MM.1S (cell line): ENCODE measurements around the gene ACSF3.

Experiments used
- DNase-seq: peaks from one replicate; pipeline ENCODE4 v3.0.0-alpha.2; 2015
- H2AFZ ChIP-seq: fragments of 300-600 bp; sonication (generic); 2 replicates; pipeline ENCODE4 v1.6.0; 2016; ENCODE audit warnings: antibody characterized with exemption, low read length
- H3F3A ChIP-seq: fragments of 300-600 bp; sonication (generic); 2 replicates; pipeline ENCODE4 v1.6.1; 2016; ENCODE audit warnings: mild to moderate bottlenecking, antibody characterized with exemption, low read length, moderate library complexity, mixed read lengths; ENCODE audit not compliant: insufficient read depth
- H3K27ac ChIP-seq: fragments of 300-600 bp; sonication (generic); 2 replicates; pipeline ENCODE4 v1.5.1; 2016; ENCODE audit warnings: mild to moderate bottlenecking, low read length
- H3K27me3 ChIP-seq: fragments of 300-600 bp; sonication (generic); replicated peaks from 2 replicates; pipeline ENCODE4 v1.6.0; 2016; ENCODE audit warnings: low read length; ENCODE audit not compliant: insufficient read depth
- H3K36me3 ChIP-seq: fragments of 300-600 bp; sonication (generic); replicated peaks from 2 replicates; pipeline ENCODE4 v1.6.1; 2016; ENCODE audit warnings: mild to moderate bottlenecking, low read length, mixed read lengths; ENCODE audit not compliant: insufficient read depth
- H3K4me1 ChIP-seq: fragments of 300-600 bp; sonication (generic); 2 replicates; pipeline ENCODE4 v1.6.1; 2016; ENCODE audit warnings: low read length, mixed read lengths
- H3K4me2 ChIP-seq: fragments of 300-600 bp; sonication (generic); 2 replicates; pipeline ENCODE4 v1.6.0; 2016; ENCODE audit warnings: low read depth, low read length
- H3K4me3 ChIP-seq: fragments of 300-600 bp; sonication (generic); 2 replicates; pipeline ENCODE4 v1.5.1; 2016; ENCODE audit warnings: low read length, mixed read lengths
- H3K79me2 ChIP-seq: fragments of 300-600 bp; sonication (generic); 2 replicates; pipeline ENCODE4 v1.6.1; 2016; ENCODE audit warnings: mixed run types, low read length, mixed read lengths
- H3K9ac ChIP-seq: fragments of 300-600 bp; sonication (generic); 2 replicates; pipeline ENCODE4 v1.6.1; 2016; ENCODE audit warnings: low read length, mixed read lengths
- H3K9me2 ChIP-seq: fragments of 300-600 bp; sonication (generic); replicated peaks from 2 replicates; pipeline ENCODE4 v1.6.1; 2016; ENCODE audit warnings: mild to moderate bottlenecking, low read length, mixed read lengths; ENCODE audit not compliant: insufficient read depth
- H3K9me3 ChIP-seq: fragments of 300-600 bp; sonication (generic); replicated peaks from 2 replicates; pipeline ENCODE4 v1.6.1; 2016; ENCODE audit warnings: mild to moderate bottlenecking, low read length, mixed read lengths; ENCODE audit not compliant: insufficient read depth
- H4K20me1 ChIP-seq: fragments of 300-600 bp; sonication (generic); 2 replicates; pipeline ENCODE4 v1.6.1; 2016; ENCODE audit warnings: mild to moderate bottlenecking, low read length, moderate library complexity, mixed read lengths; ENCODE audit not compliant: insufficient read depth
- CTCF ChIP-seq: fragments of 300-600 bp; sonication (generic); IDR thresholded peaks from 2 replicates; pipeline ENCODE4 v1.5.1; 2016; ENCODE audit warnings: antibody characterized with exemption, low read length, mixed read lengths
- EZH2 ChIP-seq: fragments of 300-600 bp; sonication (generic); optimal IDR thresholded peaks from 2 replicates; pipeline ENCODE3; 2017; ENCODE audit warnings: low read depth, mild to moderate bottlenecking, antibody characterized with exemption, low read length, mixed read lengths
- EZH2phosphoT487 ChIP-seq: fragments of 300-600 bp; sonication (generic); IDR thresholded peaks from 2 replicates; pipeline ENCODE4 v1.6.1; 2018; ENCODE audit warnings: antibody characterized with exemption, low read length

Gene ACSF3

GRCh38 chr16:89200124-89200849 is 106.6 kb downstream of the ACSF3 start, which contains the start of gene SLC22A31:
TSS of gene SLC22A31 (minus strand) at chr16:89200537. CDS start at chr16:89200501, 36 bp downstream.
- Histone ChIP-seq H3K4me3 (no peak within 1 kb of the TSS), H3K4me2 (no peak within 1 kb of the TSS)

GRCh38 chr16:89200850-89201411 is 107.3 kb downstream of the ACSF3 start:
- DNase-seq = no peak
- Histone ChIP-seq H3K9me2 (no peaks in the 10 kb centered on the region), H2AFZ (no peak overlapping the region), H3F3A (no peaks in the 10 kb centered on the region), H3K9me3 (no peaks in the 10 kb centered on the region), H3K79me2 (no peaks in the 10 kb centered on the region), H3K36me3 (no peaks in the 10 kb centered on the region), H3K9ac (no peak overlapping the region), H4K20me1 (no peaks in the 10 kb centered on the region), H3K4me1 (no peaks in the 10 kb centered on the region), H3K4me3 (no peak overlapping the region), H3K27me3 (no peaks in the 10 kb centered on the region), H3K27ac (no peak overlapping the region), H3K4me2 (no peak overlapping the region)
- TF ChIP-seq CTCF = no peak
- TF ChIP-seq EZH2 = no peak
- TF ChIP-seq EZH2phosphoT487 = no peak

More at GRCh38 chr16:89200124-89200849, 106.6 kb downstream of the ACSF3 start, which contains the start of gene SLC22A31:
- Histone ChIP-seq H4K20me1 (no peaks in the 10 kb centered on the region), H3K9me2 (no peaks in the 10 kb centered on the region), H3K9ac (no peak within 1 kb of the TSS), H3K36me3 (no peaks in the 10 kb centered on the region), H3K9me3 (no peaks in the 10 kb centered on the region), H3K4me1 (no peaks in the 10 kb centered on the region), H3F3A (no peaks in the 10 kb centered on the region), H2AFZ (no peak within 1 kb of the TSS), H3K27ac (no peak within 1 kb of the TSS), H3K79me2 (no peaks in the 10 kb centered on the region), H3K27me3 (no peaks in the 10 kb centered on the region)
- no peak for TF ChIP-seq EZH2
- no peak for TF ChIP-seq EZH2phosphoT487
- TF ChIP-seq CTCF = no peak
- DNase-seq = no peak

GRCh38 chr16:89201439-89202377 is 108.1 kb downstream of the ACSF3 start:
- DNase-seq = no peak
- Histone ChIP-seq H4K20me1 (no peaks in the 10 kb centered on the region), H3K36me3 (no peaks in the 10 kb centered on the region), H3K9ac (no peak overlapping the region), H3K27ac (no peak overlapping the region), H3K27me3 (no peaks in the 10 kb centered on the region), H3K79me2 (no peaks in the 10 kb centered on the region), H3K4me2 (no peak overlapping the region), H3K4me1 (no peaks in the 10 kb centered on the region), H2AFZ (no peak overlapping the region), H3K9me3 (no peaks in the 10 kb centered on the region), H3F3A (no peaks in the 10 kb centered on the region), H3K9me2 (no peaks in the 10 kb centered on the region), H3K4me3 (no peak overlapping the region)
- TF ChIP-seq CTCF = no peak
- TF ChIP-seq EZH2 = no peak
- TF ChIP-seq EZH2phosphoT487 = no peak
